Hindlimb muscle (tissue), 1 donor: ENCODE results near the gene CPLANE1. TPM values are rescaled to one million over a fixed set of nuclear protein-coding genes. Genes with fewer than 3 reads are reported as not detected.

Experiments used
- DNase-seq: peaks from one replicate; pipeline ENCODE4 v3.0.0-alpha.2; 2013
- polyA plus RNA-seq: library from polyadenylated mRNA; unstranded; fragments of 120-200 nt; gene quantifications from one replicate; pipeline ENCODE4 v1.2.1, GENCODE V29; 2013; ENCODE audit not compliant: insufficient read length

CPLANE1 gene
- polyA plus RNA-seq, 1 donor, result 17.8 TPM

GRCh38 chr5:37063739-37064138 is 185.4 kb downstream of the CPLANE1 start:
- DNase-seq, result no peak

- no peak for DNase-seq
These were observed 189.1 kb downstream of the CPLANE1 start for GRCh38 chr5:37060030-37060429.

- no peak for DNase-seq
These were observed 192.4 kb downstream of the CPLANE1 start for GRCh38 chr5:37056762-37057161.

Other genes with a start within 250 kb of the CPLANE1 start
- gene NUP155, start 121.7 kb upstream of the CPLANE1 start, polyA plus RNA-seq, result 18.0 TPM
- 31.4 TPM for gene WDR70, start 129.9 kb upstream of the CPLANE1 start, polyA plus RNA-seq